Testis (tissue), 3 donors: ENCODE measurements around the gene CACTIN. TPM values are rescaled to one million over a fixed set of nuclear protein-coding genes. Genes with fewer than 3 reads are reported as not detected.
"Not testable (repeated sequence)": the region's sequence is repeated elsewhere in the genome, so short reads cannot be mapped to it uniquely, and the experiment has no call there.

Source experiments
- DNase-seq: peaks from one replicate; pipeline ENCODE4 v3.0.0-alpha.2; 2019
- H3K27ac ChIP-seq, 2 donors: fragments of 200-600 bp; sonication (generic); one replicate each; pipeline ENCODE4 v1.5.1; 2019
- H3K27me3 ChIP-seq: fragments of 200-600 bp; sonication (generic); one replicate; pipeline ENCODE4 v1.5.1; 2019
- H3K36me3 ChIP-seq: fragments of 200-600 bp; sonication (generic); one replicate; pipeline ENCODE4 v1.5.1; 2017; ENCODE audit warnings: low read depth; ENCODE audit errors: missing control alignments
- H3K4me1 ChIP-seq: fragments of 200-600 bp; sonication (generic); one replicate; pipeline ENCODE4 v1.5.1; 2019
- H3K4me3 ChIP-seq, 2 donors: fragments of 200-600 bp; sonication (generic); one replicate each; pipeline ENCODE4 v1.5.1; 2017 to 2019
- H3K9me3 ChIP-seq: fragments of 200-600 bp; sonication (generic); one replicate; pipeline ENCODE4 v1.5.1; 2017
- POLR2A ChIP-seq: fragments of 450-650 bp; IDR thresholded peaks from one replicate; pipeline ENCODE4 v1.6.1; 2017; ENCODE audit warnings: antibody characterized with exemption, mild to moderate bottlenecking, moderate library complexity
- WGBS, 2 donors: methylation state at CpG; one replicate each; pipeline ENCODE4 v1.1.5; 2018; 5-methylcytosine and 5-hydroxymethylcytosine counted together
- intact Hi-C: fragments of 100-400 bp; cut with DNase I; formaldehyde crosslinking; loops from one replicate; pipeline ENCODE4 v1.15.1; 2023; ENCODE audit warnings: low total_unique reads
- polyA plus RNA-seq: library from polyadenylated mRNA; stranded (reverse); fragments of 350-450 nt; fragmentation: Illumina TruSeq; extraction: RNeasy Lipid Tissue Mini Kit (QIAGEN cat#74804); gene quantifications from one replicate; pipeline ENCODE4 v1.2.3, GENCODE V29; 2014; ENCODE audit warnings: low read depth, low replicate concordance; ENCODE audit not compliant: insufficient read depth
- total RNA-seq, 2 donors: library from RNA; depleted of rRNA; stranded (reverse); fragments of >200 nt; gene quantifications; one replicate each; pipeline ENCODE4 v1.2.3, GENCODE V29; 2016
- TF ChIP-seq, protein P1 (sequence below), 3 experiments: fragments of 450-650 bp in 2 of 3; fragments of 200-600 bp in 1 of 3; sonication (generic) in 1 of 3; IDR thresholded peaks; one replicate each; pipeline ENCODE4 v1.5.1; 2016 to 2019; ENCODE audit warnings: antibody characterized with exemption in 3 of 3, mild to moderate bottlenecking in 2 of 3, moderate library complexity in 1 of 3

Gene CACTIN
- total and polyA plus RNA-seq, 3 donors from 2014 or later = 26.9 to 57.5 (median 52.8) TPM

DNA sequence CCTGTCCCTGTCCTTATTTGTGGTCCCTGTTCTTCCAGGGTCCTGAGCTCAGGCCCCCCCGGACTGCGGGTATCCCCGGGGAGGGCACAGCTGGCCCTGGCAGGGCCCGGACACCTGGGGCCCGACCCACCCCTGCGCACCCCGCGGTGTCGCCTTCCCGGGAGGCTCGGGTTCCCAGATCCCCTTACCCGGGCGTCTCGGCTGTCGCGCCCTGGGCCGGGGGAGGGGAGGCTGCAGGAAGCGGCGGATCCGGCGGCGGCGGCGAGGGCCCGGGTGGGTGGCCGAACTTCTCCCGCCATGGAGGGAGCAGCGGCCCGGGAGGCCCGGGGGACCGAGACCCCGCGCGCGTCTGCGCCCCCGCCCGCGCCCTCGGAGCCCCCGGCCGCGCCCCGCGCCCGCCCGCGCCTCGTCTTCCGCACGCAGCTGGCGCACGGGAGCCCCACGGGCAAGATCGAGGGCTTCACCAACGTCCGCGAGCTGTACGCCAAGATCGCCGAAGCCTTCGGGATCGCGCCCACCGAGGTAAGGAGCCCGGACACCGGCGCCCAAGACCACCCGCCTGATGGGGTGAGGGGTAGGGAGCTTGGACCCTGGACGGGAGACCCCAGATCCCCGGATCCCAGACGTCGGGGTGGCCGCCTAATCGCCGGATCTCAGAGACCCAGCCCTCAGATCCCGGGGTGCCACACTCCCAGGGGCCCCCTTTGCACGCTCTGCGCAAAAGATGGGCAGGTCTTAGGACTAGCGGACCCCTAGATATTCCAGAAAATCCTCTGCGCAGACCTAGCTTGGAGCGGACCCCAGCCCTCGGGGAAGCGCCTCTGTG is 41.1 kb downstream of the CACTIN start, which contains the start of gene GIPC3:
Gene GIPC3, plus strand, starts transcription at position 178 of the 826 bp plus-strand sequence. Its CDS starts 120 bp downstream, at position 298.
- 3% methylated on average over 79 of the region's 84 CpGs; no CpG with 5 or more reads in 1 of the 2 donors for WGBS, 2 donors
- Histone ChIP-seq H3K4me3 (no peak within 1 kb of the TSS), H3K27ac (no peak within 1 kb of the TSS)

DNA sequence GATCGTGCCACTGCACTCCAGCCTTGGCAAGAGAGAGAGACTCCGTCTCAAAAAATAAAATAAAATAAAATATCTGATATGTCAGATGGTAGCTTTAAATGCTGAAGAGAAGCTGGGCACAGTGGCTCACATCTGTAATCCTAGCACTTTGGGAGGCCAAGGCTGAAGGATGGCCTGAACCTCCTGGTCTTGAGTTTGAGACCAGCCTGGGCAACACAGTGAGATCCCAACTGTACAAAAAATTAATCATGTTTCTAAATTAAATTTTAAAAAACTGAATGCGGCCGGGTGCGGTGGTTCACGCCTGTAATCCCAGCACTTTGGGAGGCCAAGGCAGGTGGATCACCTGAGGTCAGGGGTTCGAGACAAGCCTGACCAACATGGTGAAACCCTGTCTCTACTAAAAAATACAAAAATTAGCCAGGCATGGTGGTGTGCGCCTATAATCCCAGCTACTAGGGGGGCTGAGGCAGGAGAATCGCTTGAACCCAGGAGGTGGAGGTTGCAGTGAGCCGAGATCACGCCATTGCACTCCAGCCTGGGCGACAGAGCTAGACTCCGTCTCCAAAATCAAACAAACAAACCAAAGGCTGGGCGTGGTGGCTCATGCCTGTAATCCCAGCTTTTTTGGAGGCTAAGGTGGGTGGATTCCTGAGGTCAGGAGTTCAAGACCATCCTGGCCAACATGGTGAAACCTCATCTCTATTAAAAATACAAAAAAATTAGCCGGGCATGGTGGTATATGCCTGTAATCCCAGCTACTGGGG is 42.4 kb downstream of the CACTIN start:
- H3K9me3 ChIP-seq, H3K36me3 ChIP-seq, intact Hi-C loops, H3K4me3 ChIP-seq, DNase-seq, H3K27me3 ChIP-seq, H3K4me1 ChIP-seq, H3K27ac ChIP-seq: not testable (repeated sequence)
- 85 to 86% methylated on average over 15 of the region's 15 CpGs for WGBS, 2 donors

More for the DNA sequence above, 41.1 kb downstream of the CACTIN start, which contains the start of gene GIPC3:
- H3K36me3 ChIP-seq = no peaks in the 10 kb centered on the region
- DNase-seq = no peak
- H3K27me3 ChIP-seq = no peaks in the 10 kb centered on the region
- intact Hi-C loops = no loop called here
- TF ChIP-seq, protein P1, sequence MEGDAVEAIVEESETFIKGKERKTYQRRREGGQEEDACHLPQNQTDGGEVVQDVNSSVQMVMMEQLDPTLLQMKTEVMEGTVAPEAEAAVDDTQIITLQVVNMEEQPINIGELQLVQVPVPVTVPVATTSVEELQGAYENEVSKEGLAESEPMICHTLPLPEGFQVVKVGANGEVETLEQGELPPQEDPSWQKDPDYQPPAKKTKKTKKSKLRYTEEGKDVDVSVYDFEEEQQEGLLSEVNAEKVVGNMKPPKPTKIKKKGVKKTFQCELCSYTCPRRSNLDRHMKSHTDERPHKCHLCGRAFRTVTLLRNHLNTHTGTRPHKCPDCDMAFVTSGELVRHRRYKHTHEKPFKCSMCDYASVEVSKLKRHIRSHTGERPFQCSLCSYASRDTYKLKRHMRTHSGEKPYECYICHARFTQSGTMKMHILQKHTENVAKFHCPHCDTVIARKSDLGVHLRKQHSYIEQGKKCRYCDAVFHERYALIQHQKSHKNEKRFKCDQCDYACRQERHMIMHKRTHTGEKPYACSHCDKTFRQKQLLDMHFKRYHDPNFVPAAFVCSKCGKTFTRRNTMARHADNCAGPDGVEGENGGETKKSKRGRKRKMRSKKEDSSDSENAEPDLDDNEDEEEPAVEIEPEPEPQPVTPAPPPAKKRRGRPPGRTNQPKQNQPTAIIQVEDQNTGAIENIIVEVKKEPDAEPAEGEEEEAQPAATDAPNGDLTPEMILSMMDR (IDR thresholded peaks at IDR 0.05) = no peak
- H3K9me3 ChIP-seq = no peaks in the 10 kb centered on the region
- no peaks in the 10 kb centered on the region for H3K4me1 ChIP-seq

DNA sequence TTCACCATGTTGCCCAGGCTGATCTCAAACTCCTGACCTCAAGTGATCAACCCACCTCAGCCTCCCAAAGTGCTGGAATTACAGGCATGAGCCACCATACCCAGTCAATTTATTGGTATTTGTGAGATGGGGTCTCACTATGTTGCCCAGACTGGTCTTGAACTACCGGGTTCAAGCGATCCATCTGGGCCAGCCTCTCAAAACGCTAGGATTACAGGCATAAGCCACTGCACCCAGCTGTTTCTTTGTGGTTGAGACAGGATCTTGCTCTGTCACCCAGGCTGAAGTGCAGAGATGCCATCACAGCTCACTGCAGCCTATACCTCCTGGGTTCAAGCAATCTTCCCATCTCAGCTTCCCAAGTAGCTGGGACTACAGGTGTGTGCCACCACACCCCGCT is 44.8 kb downstream of the CACTIN start:
- 91 to 97% methylated on average over 4 of the region's 4 CpGs for WGBS, 2 donors
- DNase-seq, H3K9me3 ChIP-seq, H3K4me3 ChIP-seq, intact Hi-C loops, H3K4me1 ChIP-seq, H3K36me3 ChIP-seq, H3K27ac ChIP-seq, H3K27me3 ChIP-seq: not testable (repeated sequence)

DNA sequence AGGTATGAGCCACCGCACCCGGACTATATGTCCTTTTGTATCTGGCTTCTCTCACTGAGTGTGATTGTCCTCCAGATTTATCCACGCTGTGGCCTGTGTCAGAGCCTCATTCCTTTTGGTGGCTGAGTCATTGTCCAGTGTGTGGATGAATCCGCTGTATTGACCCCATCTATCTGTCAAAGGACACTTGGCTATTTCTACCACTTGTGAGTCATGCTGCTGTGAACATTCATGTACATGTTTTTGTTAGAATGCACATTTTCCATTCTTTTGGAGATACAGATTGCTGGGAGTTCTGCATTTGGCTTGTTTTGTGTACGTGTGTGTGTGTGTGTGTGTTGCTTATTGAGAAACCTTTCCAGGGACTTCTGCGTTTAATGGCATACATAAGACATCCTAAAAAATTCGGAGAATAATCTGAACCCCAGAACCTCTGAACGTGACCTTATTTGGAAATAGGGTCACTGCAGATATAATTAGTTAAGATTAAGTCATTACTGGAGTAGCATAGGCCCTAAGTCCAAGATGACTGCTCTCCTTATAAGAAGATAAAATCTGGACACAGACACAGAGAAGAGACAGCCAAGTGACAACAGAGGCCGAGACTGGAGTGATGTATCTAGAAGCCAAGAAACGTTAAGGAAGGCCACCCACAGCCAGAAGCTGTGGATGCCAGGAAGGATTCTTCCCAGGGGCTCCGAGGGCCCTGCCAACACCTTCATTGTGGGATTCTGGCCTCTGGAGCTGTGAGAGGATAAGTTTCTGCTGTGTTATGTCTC is 46.2 kb downstream of the CACTIN start:
- H3K9me3 ChIP-seq = no peaks in the 10 kb centered on the region
- TF ChIP-seq, protein P1 (IDR thresholded peaks at IDR 0.05) = no peak
- TF ChIP-seq POLR2A = no peak
- no peaks in the 10 kb centered on the region for H3K4me1 ChIP-seq
- no peaks in the 10 kb centered on the region for H3K27me3 ChIP-seq
- H3K4me3 ChIP-seq = no peak overlapping the region
- DNase-seq = no peak
- H3K36me3 ChIP-seq = no peaks in the 10 kb centered on the region
- intact Hi-C loops = no loop called here
- H3K27ac ChIP-seq = no peak overlapping the region
- WGBS, 2 donors = 58 to 61% methylated on average over 11 of the region's 11 CpGs

DNA sequence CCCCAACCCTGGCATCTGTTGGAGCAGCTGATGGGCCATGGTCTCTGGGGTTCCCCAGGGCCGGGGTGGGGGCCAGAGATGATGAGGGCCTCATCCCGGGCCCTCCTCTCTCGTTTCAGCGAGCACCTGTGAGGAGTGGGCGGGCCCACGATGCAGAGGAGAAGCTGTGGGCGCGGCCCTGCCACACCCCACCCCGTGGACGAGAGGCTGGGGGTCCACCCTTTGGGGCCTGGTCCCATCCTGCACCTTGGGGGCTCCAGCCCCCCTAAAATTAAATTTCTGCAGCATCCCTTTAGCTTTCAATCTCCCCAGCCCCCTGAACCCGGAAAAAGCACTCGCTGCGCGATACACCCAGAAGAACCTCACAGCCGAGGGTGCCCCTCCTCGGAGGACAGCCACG is 48.2 kb downstream of the CACTIN start:
- intact Hi-C loops = no loop called here
- Histone ChIP-seq H3K4me3 (peak overlapping the region in 1 of 2 donors; percentile 38), H3K9me3 (no peaks in the 10 kb centered on the region), H3K4me1 (peaks cover 4% of the 10 kb centered on the region), H3K27ac (no peak overlapping the region), H3K27me3 (no peaks in the 10 kb centered on the region), H3K36me3 (no peaks in the 10 kb centered on the region)
- TF ChIP-seq, protein P1 (IDR thresholded peaks at IDR 0.05) = no peak
- no peak for TF ChIP-seq POLR2A
- DNase-seq = no peak
- 55 to 70% methylated on average over 11 to 17 of the region's 17 CpGs for WGBS, 2 donors
